Heart left ventricle (tissue), 16 donors: ENCODE results near the gene TMEM33. TPM values are rescaled to one million over a fixed set of nuclear protein-coding genes. Genes with fewer than 3 reads are reported as not detected.

Experiments
- ATAC-seq, 4 donors: fragments of 200-7000 bp; cut with Tn5 transposase; one replicate each; pipeline ENCODE4 v1.9.1; 2020 to 2022; ENCODE audit warnings: moderate library complexity in 4 of 4, mild to moderate bottlenecking in 3 of 4, moderate number of reproducible peaks in 1 of 4
- DNase-seq, 5 donors: peaks; one replicate each; pipeline ENCODE4 v3.0.0-alpha.2; 2020
- H3K27ac ChIP-seq, 12 donors: fragments of 200-600 bp; sonication (generic) in 4 of 12; one replicate each; pipeline versions ENCODE4 v1.5.0 to v1.8.0; 2016 to 2022; ENCODE audit warnings: mild to moderate bottlenecking in 2 of 12
- H3K27me3 ChIP-seq, 9 donors: fragments of 200-600 bp; sonication (generic) in 2 of 9; one replicate each; pipeline versions ENCODE4 v1.5.1 to v1.8.0; 2016 to 2022; ENCODE audit warnings: mild to moderate bottlenecking in 3 of 9
- H3K36me3 ChIP-seq, 9 donors: fragments of 200-600 bp; sonication (generic) in 2 of 9; one replicate each; pipeline versions ENCODE4 v1.5.0 to v1.8.0; 2018 to 2022; ENCODE audit warnings: mild to moderate bottlenecking in 2 of 9
- H3K4me1 ChIP-seq, 12 donors: fragments of 200-600 bp; sonication (generic) in 4 of 12; one replicate each; pipeline versions ENCODE4 v1.5.0 to v1.8.0; 2016 to 2022; ENCODE audit warnings: mild to moderate bottlenecking in 3 of 12
- H3K4me3 ChIP-seq, 12 donors: fragments of 200-600 bp; sonication (generic) in 4 of 12; one replicate each; pipeline versions ENCODE4 v1.5.0 to v1.8.0; 2017 to 2022; ENCODE audit warnings: mild to moderate bottlenecking in 9 of 12, moderate library complexity in 4 of 12
- H3K9me3 ChIP-seq, 12 donors: fragments of 200-600 bp; sonication (generic) in 4 of 12; one replicate each; pipeline versions ENCODE4 v1.5.0 to v1.8.0; 2016 to 2022; ENCODE audit warnings: mild to moderate bottlenecking in 1 of 12
- CTCF ChIP-seq, 12 donors: fragments of 200-600 bp; sonication (generic) in 4 of 12; IDR thresholded peaks; one replicate each; pipeline versions ENCODE4 v1.5.0 to v1.8.0; 2018 to 2022; ENCODE audit warnings: antibody characterized with exemption in 12 of 12, mild to moderate bottlenecking in 5 of 12
- POLR2A ChIP-seq, 2 donors: fragments of 450-650 bp; IDR thresholded peaks; one replicate each; pipeline ENCODE4 v1.6.1; 2017; ENCODE audit warnings: antibody characterized with exemption in 2 of 2, mild to moderate bottlenecking in 2 of 2, moderate library complexity in 2 of 2
- WGBS, 4 donors: extraction: QIAGEN DNeasy Blood & Tissue Kit in 2 of 4; methylation state at CpG; one replicate each; pipeline versions ENCODE4 v1.1.5 to v1.1.7; 2013 to 2018; 5-methylcytosine and 5-hydroxymethylcytosine counted together
- intact Hi-C, 10 donors: fragments of 100-400 bp; cut with DNase I; formaldehyde crosslinking; loops; one replicate each; pipeline versions ENCODE4 v1.11.1 to v1.14.2; 2022
- polyA plus RNA-seq, 2 donors: library from polyadenylated mRNA; stranded (reverse); fragments of 200-250 nt; gene quantifications; one replicate each; pipeline ENCODE4 v1.2.3, GENCODE V29; 2013
- total RNA-seq, 9 donors: library from RNA; depleted of rRNA in 2 of 9; stranded (reverse); fragments of >200 nt in 2 of 9; fragmentation: NEBNext Ultra II Directional in 3 of 9; extraction: Animal tissue kit (Norgen Biotek cat#: 25700) in 3 of 9; gene quantifications; one replicate each; pipeline versions ENCODE4 v1.1.0 to v1.2.4, GENCODE V29; 2016 to 2023
- donor health status: ischemic (EF 13 %, LVEDD 7.1; RV severe dilation, severe dysfunction).
- donor health status: healthy with polysubstance abuse.
- donor health status: DM: no; HTN: yes; CAD: no.
- donor health status: DM: no; HTN: no; CAD: no.
- donor health status: ischemic (EF 25% LVEDD 6.9; RV normal size, moderate dysfunction).
- donor health status: ischemic (EF 25% LVEDD 5.7; RV mildly dilated, moderate dysfunction).
- donor health status: healthy.
- donor health status: DM: yes; HTN: yes; CAD: no.
- donor health status: ischemic (EF 35%, LVEDD 5.7; RV mildly dilated, moderate dysfunction).
- donor health status: nonischemic (EF 11% LVEDD 7.7; RV severe dilation, severe dysfunction).
- donor health status: DM: yes; HTN: yes; CAD: no.
- donor health status: PGD.
- donor health status: ischemic (EF 29% LVEDD 5.4; RV normal size, mild dysfunction).
- donor health status: nonischemic (EF 23%, LVEDD 6.1; RV moderate dilation, normal function).

The TMEM33 gene
- total and polyA plus RNA-seq, 11 donors, result 5.4 to 41.5 (median 26.8) TPM

DNA sequence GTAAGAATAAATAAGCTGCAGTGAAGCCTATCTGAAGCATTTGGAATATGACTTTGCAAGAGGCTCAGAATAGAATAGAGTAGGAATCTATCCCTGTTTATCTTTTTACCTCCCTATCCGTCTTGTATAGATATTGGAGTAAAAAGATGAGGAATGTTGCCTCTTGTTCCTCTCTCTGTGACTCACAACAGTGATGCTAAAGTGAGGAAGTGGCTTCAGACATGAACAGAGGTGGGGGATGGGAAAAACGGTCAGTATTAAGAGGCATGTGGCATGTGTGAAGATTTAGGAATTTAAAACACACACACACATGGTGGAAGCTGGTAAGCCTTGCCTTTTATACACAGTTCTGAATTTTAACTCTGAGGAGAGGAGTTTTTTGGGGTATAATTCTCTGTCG, 42.5 kb downstream of the TMEM33 start:
- 38 to 49% (median 41%) methylated on average over 3 of the region's 3 CpGs for WGBS, 4 donors
- H3K4me3 ChIP-seq, result no peak overlapping the region
- ATAC-seq (peak in 1 of 4 donors; percentile 36), DNase-seq (no peak)
- no peaks in the 10 kb centered on the region for H3K9me3 ChIP-seq
- intact Hi-C loops, result no loop called here
- no peaks in the 10 kb centered on the region for H3K36me3 ChIP-seq
- no peaks in the 10 kb centered on the region for H3K27me3 ChIP-seq
- H3K4me1 ChIP-seq, result no peaks in the 10 kb centered on the region
- H3K27ac ChIP-seq, result no peak overlapping the region
- TF ChIP-seq POLR2A (IDR thresholded peaks at IDR 0.05), result no peak
- TF ChIP-seq CTCF (IDR thresholded peaks at IDR 0.05), result no peak

DNA sequence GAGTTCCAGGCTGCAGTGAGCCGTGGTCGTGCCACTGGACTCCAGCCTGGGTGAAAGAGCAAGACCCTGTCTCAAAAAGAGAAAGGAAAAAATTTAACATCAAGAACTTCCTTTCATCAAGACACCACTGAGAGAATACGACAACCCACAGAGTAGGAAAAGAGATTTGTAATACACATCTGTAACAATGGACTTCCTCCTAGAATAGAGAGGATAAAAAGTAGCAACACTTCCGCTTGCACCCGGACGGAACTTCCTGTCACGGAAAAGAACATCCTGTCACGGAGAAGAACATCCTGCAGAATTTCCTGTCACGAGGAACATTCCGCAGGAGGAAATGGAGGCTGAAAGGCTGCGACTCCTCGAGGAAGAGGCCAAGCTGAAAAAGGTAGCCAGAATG, 46.2 kb downstream of the TMEM33 start, which contains the start of gene DCAF4L1:
Gene DCAF4L1 (plus strand): TSS at position 301 of the 400 bp plus-strand sequence. CDS start 37 bp downstream, at position 338.
- ATAC-seq, result no peak
- intact Hi-C loops, result no loop called here
- TF ChIP-seq CTCF (IDR thresholded peaks at IDR 0.05) (no peak), POLR2A (IDR thresholded peaks at IDR 0.05) (no peak)
- Histone ChIP-seq H3K27me3 (no peaks in the 10 kb centered on the region), H3K27ac (no peak within 1 kb of the TSS), H3K4me3 (no peak within 1 kb of the TSS), H3K4me1 (no peaks in the 10 kb centered on the region), H3K9me3 (no peaks in the 10 kb centered on the region), H3K36me3 (no peaks in the 10 kb centered on the region)
- 69 to 81% (median 73%) methylated on average over 12 of the region's 12 CpGs for WGBS, 4 donors
- DNase-seq, result no peak

DNA sequence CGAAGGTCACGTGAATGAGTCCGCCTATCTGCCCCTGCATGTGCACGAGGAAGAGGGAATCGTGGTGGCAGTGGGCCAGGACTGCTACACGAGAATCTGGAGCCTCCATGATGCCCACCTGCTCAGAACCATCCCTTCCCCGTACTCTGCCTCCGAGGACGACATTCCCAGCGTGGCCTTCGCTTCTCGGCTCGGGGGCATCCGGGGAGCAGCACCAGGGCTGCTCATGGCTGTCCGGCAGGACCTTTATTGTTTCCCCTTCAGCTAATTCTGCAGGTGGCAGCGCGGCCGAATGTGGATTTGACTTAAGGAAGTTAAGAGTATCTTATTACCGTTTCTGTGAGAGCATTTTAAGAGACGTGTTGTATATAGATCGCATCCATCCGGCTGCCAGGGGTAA, 47.5 kb downstream of the TMEM33 start:
- H3K4me1 ChIP-seq, result no peaks in the 10 kb centered on the region
- 92 to 96% (median 94%) methylated on average over 22 of the region's 22 CpGs for WGBS, 4 donors
- no peak for ATAC-seq
- intact Hi-C loops, result no loop called here
- H3K4me3 ChIP-seq, result no peak overlapping the region
- no peak for DNase-seq
- no peaks in the 10 kb centered on the region for H3K9me3 ChIP-seq
- no peaks in the 10 kb centered on the region for H3K36me3 ChIP-seq
- H3K27ac ChIP-seq, result no peak overlapping the region
- H3K27me3 ChIP-seq, result no peaks in the 10 kb centered on the region
- TF ChIP-seq POLR2A (IDR thresholded peaks at IDR 0.05), result no peak
- TF ChIP-seq CTCF (IDR thresholded peaks at IDR 0.05), result no peak

GRCh38 chr4:41985151-41985550, 49.9 kb downstream of the TMEM33 start:
- no peak for DNase-seq
- intact Hi-C loops, result no loop called here
- H3K36me3 ChIP-seq, result no peaks in the 10 kb centered on the region
- WGBS, 4 donors, result 37 to 57% (median 46%) methylated on average over 1 of the region's 1 CpG
- H3K4me1 ChIP-seq, result peaks cover 0 to 12% (median 6%) of the 10 kb centered on the region in 12 donors
- no peaks in the 10 kb centered on the region for H3K27me3 ChIP-seq
- H3K9me3 ChIP-seq, result no peaks in the 10 kb centered on the region
- TF ChIP-seq CTCF (IDR thresholded peaks at IDR 0.05), result no peak
- TF ChIP-seq POLR2A (IDR thresholded peaks at IDR 0.05), result no peak
- no peak overlapping the region for H3K27ac ChIP-seq
- no peak overlapping the region for H3K4me3 ChIP-seq
- no peak for ATAC-seq
